Fibroblast of pulmonary artery (primary cell): ENCODE data around the gene RIMBP2.

ENCODE experiments used
- DNase-seq: peaks from one replicate; pipeline ENCODE4 v3.0.0-alpha.2; 2010; ENCODE audit warnings: low read depth
- H3K4me3 ChIP-seq: replicated peaks from 2 replicates; pipeline ENCODE4 v1.5.1; 2011; ENCODE audit warnings: low read depth, mild to moderate bottlenecking, control low read depth, low read length, moderate library complexity
- CTCF ChIP-seq: IDR thresholded peaks from 2 replicates; pipeline ENCODE4 v1.5.1; 2011; ENCODE audit warnings: mild to moderate bottlenecking, control low read depth, low read length, inconsistent platforms; ENCODE audit errors: missing control alignments

RIMBP2 gene

GRCh38 chr12:130435826-130436225 is 280.3 kb downstream of the RIMBP2 start:
- no peak for TF ChIP-seq CTCF
- no peak overlapping the region for H3K4me3 ChIP-seq
- no peak for DNase-seq

DNA sequence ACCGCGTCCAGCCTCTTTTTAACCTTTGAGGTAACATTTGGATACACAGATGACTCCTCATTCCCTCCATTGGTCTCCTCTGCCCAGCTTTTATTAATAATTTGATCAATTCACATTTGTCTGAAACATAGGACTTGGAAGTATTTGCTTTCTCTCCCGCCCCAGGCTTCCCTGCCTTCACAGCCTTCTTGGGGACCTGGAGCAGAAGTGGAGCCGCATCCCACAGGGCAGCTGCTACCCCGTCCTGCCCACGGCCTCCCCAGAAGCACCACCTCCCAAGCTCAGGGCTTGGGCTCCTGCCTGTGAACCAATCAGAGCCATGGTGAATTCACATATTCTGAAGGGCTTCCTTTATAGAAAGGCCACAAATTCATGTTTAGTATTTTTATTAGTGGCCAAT is 280.8 kb downstream of the RIMBP2 start:
- H3K4me3 ChIP-seq: no peak overlapping the region
- TF ChIP-seq CTCF: no peak
- no peak for DNase-seq

GRCh38 chr12:130434560-130434959 is 281.5 kb downstream of the RIMBP2 start:
- DNase-seq: no peak
- H3K4me3 ChIP-seq: no peak overlapping the region
- TF ChIP-seq CTCF: no peak

DNA sequence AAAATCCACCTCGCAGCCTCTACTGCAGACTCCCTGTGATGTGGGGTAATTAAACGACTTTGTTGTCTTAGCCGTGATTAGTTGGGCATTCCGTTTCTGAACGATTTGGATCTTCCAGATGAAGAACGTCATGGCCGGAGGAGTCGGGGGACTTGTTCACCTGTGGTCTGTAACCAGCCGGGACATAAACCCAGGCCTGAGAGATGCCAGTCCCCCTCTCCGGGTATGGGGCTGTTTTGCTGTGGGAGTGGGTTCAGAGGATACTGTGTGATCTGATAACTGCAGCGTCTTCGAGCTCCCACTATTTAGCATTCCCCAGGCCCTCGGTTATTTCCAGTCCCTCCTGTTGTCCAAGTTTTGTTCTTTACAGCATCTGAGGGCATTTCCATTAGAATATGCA is 282.3 kb downstream of the RIMBP2 start:
- TF ChIP-seq CTCF: no peak
- DNase-seq: no peak
- H3K4me3 ChIP-seq: no peak overlapping the region

DNA sequence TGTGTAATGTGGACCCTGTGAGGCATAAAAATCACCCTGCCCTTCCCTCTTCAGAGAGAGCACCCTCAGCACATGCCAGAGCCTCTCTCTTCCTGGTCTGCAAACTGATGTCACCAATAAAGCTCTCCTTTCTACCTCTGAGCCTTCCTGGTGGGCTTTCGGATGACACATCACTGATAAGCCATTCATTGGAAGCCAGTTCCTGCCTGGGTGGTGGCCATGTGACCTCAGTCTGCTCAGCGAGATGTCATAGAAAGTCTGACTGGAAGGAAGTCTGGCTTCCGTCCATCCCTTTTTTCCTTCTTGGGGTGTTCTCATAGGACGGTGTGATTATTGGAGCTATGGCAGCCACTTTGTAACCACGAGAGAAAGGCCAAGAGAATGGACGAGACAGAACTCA is 282.7 kb downstream of the RIMBP2 start:
- no peak for DNase-seq
- no peak overlapping the region for H3K4me3 ChIP-seq
- TF ChIP-seq CTCF: no peak

DNA sequence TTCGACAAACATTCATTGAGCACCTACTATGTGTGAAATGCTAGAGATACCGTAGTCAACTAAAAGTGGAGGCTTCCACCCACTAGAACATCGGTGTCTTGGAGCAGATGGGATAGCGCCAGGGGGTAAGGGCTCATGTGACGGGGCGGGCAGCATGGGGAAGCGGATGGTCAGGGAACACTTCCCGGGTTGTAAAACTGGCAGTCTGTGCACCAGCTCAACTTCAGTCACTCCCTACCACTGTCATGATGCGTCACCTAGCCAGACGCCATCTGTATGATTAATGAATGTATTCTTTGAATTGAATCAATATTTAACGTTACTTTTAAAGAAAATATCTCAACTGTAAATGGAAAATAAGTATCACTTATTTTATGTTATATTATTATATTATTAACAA is 284.9 kb downstream of the RIMBP2 start:
- no peak for DNase-seq
- no peak overlapping the region for H3K4me3 ChIP-seq
- no peak for TF ChIP-seq CTCF

- no peak overlapping the region for H3K4me3 ChIP-seq
- no peak for TF ChIP-seq CTCF
- no peak for DNase-seq
Observed at GRCh38 chr12:130429656-130430505, 286.2 kb downstream of the RIMBP2 start.
